Right cardiac atrium (tissue), 5 donors: Measurements from ENCODE around the gene OR52J3. TPM values are rescaled to one million over a fixed set of nuclear protein-coding genes. Genes with fewer than 3 reads are reported as not detected.
"Not testable (repeated sequence)": the region's sequence is repeated elsewhere in the genome, so short reads cannot be mapped to it uniquely, and the experiment has no call there.

Experiments
- ATAC-seq, 2 donors: fragments of 200-7000 bp; cut with Tn5 transposase; one replicate each; pipeline versions ENCODE4 v1.8.0 to v1.9.1; 2020; ENCODE audit warnings: moderate library complexity in 2 of 2, mild to moderate bottlenecking in 1 of 2
- DNase-seq, 3 donors: peaks; one replicate each; pipeline ENCODE4 v3.0.0-alpha.2; 2020
- H3K27ac ChIP-seq: one replicate; pipeline ENCODE4 v1.5.1; 2013; ENCODE audit warnings: mild to moderate bottlenecking, low read length, control low read depth, moderate library complexity
- H3K27me3 ChIP-seq: one replicate; pipeline ENCODE4 v1.6.1; 2013; ENCODE audit not compliant: control insufficient read depth, insufficient read depth
- H3K4me1 ChIP-seq: one replicate; pipeline ENCODE4 v1.6.1; 2013; ENCODE audit warnings: low read length; ENCODE audit not compliant: control insufficient read depth, insufficient read depth
- H3K4me3 ChIP-seq: one replicate; pipeline ENCODE4 v1.5.1; 2013; ENCODE audit warnings: low read length, control low read depth
- H3K9me3 ChIP-seq: one replicate; pipeline ENCODE4 v1.6.1; 2013; ENCODE audit warnings: low read length; ENCODE audit not compliant: control insufficient read depth
- WGBS: extraction: QIAGEN DNeasy Blood & Tissue Kit; methylation state at CpG from one replicate; pipeline ENCODE4 v1.1.7; 2013; 5-methylcytosine and 5-hydroxymethylcytosine counted together
- intact Hi-C, 4 donors: fragments of 100-400 bp; cut with DNase I; formaldehyde crosslinking; loops; one replicate each; pipeline versions ENCODE4 v1.11.0 to v1.14.0; 2022 to 2023
- polyA plus RNA-seq: library from polyadenylated mRNA; stranded (reverse); fragments of 200-250 nt; gene quantifications from one replicate; pipeline ENCODE4 v1.2.3, GENCODE V29; 2013
- total RNA-seq, 4 donors: library from RNA; stranded (reverse); fragmentation: NEBNext Ultra II Directional; extraction: Animal tissue kit (Norgen Biotek cat#: 25700); gene quantifications; one replicate each; pipeline ENCODE4 v1.2.1, GENCODE V29; 2021
- donor health status: healthy with polysubstance abuse.
- donor health status: DM: no; HTN: yes; CAD: no.
- donor health status: DM: no; HTN: no; CAD: no.
- donor health status: DM: no; HTN: yes; CAD: no; lungs with severe emphysema.
- donor health status: DM: yes; HTN: yes; CAD: no.

The OR52J3 gene
- total and polyA plus RNA-seq, 5 donors, result not detected

DNA sequence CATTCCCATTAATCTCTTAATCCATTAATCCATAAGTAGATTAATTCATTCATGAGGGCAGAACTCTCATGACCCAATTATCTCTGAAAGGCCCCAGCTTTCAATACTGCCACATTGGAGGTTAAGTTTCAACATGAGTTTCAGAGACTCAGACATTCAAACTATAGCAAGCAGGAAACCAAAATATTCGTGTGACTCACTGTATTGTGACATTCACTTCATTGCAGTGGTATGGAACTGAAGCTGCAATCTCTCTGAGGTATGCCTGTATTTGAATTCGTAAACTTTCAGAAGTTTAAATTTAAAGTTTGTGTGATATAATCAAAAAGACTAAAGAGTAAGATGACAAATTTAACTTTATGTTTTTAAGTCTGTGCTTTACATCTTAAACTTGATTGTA is 2.9 kb upstream of the OR52J3 start:
- DNase-seq (no peak), ATAC-seq (no peak)
- intact Hi-C loops, result no loop called here
- Histone ChIP-seq H3K27ac (no peak overlapping the region), H3K9me3 (no peaks in the 10 kb centered on the region), H3K27me3 (no peaks in the 10 kb centered on the region), H3K4me1 (no peaks in the 10 kb centered on the region), H3K4me3 (no peak overlapping the region)
- 51% methylated on average over 2 of the region's 2 CpGs for WGBS

DNA sequence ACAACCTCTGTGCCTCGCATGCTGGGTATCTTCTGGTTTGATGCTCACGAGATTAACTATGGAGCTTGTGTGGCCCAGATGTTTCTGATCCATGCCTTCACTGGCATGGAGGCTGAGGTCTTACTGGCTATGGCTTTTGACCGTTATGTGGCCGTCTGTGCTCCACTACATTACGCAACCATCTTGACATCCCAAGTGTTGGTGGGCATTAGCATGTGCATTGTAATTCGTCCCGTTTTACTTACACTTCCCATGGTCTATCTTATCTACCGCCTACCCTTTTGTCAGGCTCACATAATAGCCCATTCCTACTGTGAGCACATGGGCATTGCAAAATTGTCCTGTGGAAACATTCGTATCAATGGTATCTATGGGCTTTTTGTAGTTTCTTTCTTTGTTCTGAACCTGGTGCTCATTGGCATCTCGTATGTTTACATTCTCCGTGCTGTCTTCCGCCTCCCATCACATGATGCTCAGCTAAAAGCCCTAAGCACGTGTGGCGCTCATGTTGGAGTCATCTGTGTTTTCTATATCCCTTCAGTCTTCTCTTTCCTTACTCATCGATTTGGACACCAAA is 516 bp downstream of the OR52J3 start:
- Histone ChIP-seq H3K9me3 (no peaks in the 10 kb centered on the region), H3K27ac (no peak overlapping the region), H3K4me1 (no peaks in the 10 kb centered on the region), H3K4me3 (no peak overlapping the region), H3K27me3 (no peaks in the 10 kb centered on the region)
- ATAC-seq (no peak), DNase-seq (no peak)
- 75% methylated on average over 15 of the region's 15 CpGs for WGBS
- intact Hi-C loops, result no loop called here

DNA sequence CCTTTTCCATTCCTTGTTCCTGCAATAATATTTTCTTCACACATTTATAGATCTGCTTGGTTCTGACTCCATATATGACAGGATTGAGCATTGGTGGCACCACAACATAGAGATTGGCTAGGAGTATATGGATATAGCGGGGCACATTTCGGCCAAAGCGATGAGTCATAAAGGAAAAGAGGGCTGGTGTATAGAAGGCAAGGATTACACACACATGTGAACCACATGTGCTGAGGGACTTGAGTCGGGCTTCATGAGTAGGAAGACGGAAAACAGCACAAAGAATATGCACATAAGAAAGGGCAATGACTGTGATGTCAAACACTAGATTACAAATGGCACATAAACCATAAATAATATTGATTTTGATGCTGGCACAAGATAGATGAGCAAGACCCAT is 12.4 kb downstream of the OR52J3 start:
- 66% methylated on average over 5 of the region's 5 CpGs for WGBS
- H3K9me3 ChIP-seq, H3K27me3 ChIP-seq, intact Hi-C loops, H3K27ac ChIP-seq, DNase-seq, ATAC-seq, H3K4me1 ChIP-seq, H3K4me3 ChIP-seq: not testable (repeated sequence)

DNA sequence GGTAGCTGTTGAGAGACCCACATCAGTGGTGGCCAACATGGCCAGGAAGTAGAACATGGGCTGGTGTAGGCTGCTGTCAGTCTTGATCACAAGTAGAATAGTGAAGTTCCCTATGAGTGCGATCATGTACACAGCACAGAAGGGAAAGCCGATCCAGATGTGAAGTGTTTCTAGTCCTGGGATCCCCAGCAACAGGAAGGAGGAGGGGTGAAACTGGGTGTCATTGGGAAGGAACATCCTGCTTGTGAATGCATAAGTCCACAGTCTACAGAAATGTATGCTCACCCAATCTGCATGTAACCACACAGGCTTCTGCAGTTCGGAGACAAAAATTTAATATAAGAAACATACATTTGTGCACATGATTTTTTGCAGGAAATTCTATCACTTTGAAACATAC is 13.1 kb downstream of the OR52J3 start, which contains the start of gene OR52E2:
OR52E2 (minus strand) TSS at position 237 of the 400 bp plus-strand sequence; CDS start at position 237, 0 bp downstream.
- no peak for DNase-seq
- 82% methylated on average over 3 of the region's 3 CpGs for WGBS
- H3K27ac ChIP-seq, result no peak within 1 kb of the TSS
- H3K9me3 ChIP-seq, result no peaks in the 10 kb centered on the region
- no peak within 1 kb of the TSS for H3K4me3 ChIP-seq
- H3K27me3 ChIP-seq, result no peaks in the 10 kb centered on the region
- no peak for ATAC-seq
- H3K4me1 ChIP-seq, result no peaks in the 10 kb centered on the region
- intact Hi-C loops, result no loop called here

DNA sequence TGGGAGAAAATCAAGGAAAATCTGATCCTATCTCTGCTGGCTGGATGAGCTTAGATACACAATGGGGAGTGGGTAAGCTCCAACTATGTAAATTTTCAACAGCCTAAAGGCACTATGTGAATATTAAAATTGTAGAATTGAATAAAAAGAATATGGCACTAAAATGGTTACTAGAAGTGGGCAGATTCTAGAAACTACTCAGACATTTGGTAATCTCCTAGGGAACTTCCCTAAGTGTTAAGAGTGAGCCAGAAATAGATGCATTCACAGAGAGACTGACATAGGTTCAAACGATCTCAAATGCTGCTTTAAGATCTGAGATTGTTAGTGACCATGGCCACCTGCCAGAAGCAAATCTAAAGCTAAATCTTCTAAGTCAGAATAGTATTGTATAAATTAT is 18.7 kb downstream of the OR52J3 start:
- ATAC-seq (no peak), DNase-seq (no peak)
- Histone ChIP-seq H3K4me1 (no peaks in the 10 kb centered on the region), H3K4me3 (no peak overlapping the region), H3K27me3 (no peaks in the 10 kb centered on the region), H3K27ac (no peak overlapping the region), H3K9me3 (no peaks in the 10 kb centered on the region)
- intact Hi-C loops, result no loop called here
- WGBS, result 9% methylated on average over 1 of the region's 1 CpG

DNA sequence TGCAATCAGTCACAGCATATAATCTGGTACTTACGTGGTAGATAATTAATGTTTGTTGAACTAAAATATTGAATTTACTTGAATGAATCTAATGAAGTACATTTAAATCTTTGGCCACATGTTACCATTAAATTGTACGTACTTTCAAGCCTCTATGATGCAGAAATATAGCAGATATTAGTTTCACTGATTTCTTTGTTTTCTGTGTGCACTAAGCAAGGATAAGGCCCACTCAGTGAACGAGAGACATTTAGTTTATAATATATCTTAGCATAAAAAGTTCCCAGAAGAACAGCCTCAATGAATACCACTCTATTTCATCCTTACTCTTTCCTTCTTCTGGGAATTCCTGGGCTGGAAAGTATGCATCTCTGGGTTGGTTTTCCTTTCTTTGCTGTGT is 22.9 kb downstream of the OR52J3 start, which contains the start of gene OR52E1:
OR52E1 (plus strand) TSS at position 301 of the 400 bp plus-strand sequence.
- ATAC-seq (no peak), DNase-seq (no peak)
- no peaks in the 10 kb centered on the region for H3K4me1 ChIP-seq
- no peak within 1 kb of the TSS for H3K4me3 ChIP-seq
- intact Hi-C loops, result no loop called here
- WGBS, result 56% methylated on average over 3 of the region's 3 CpGs
- no peaks in the 10 kb centered on the region for H3K9me3 ChIP-seq
- no peaks in the 10 kb centered on the region for H3K27me3 ChIP-seq
- no peak within 1 kb of the TSS for H3K27ac ChIP-seq

DNA sequence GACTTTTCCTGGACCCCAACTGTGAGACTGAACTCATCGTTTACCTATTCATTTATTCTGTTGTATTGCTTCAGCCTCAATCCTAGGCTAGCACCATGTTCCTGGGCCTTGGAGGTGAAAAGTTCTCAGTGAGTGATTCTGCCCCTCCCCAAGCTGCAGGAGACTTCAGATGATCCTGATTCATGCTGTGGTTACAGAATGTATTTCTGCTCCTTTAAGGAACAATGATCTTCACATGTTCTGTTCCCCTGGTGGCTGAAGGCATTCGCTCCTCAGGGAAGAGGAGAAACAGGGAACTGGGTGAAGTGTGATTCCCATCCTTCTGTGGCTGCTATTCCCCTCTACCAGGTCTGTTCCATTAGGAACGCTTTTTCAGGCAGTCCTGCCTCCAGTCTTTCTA is 25.5 kb downstream of the OR52J3 start:
- no peak for ATAC-seq
- no peak for DNase-seq
- H3K4me3 ChIP-seq, result no peak overlapping the region
- H3K27ac ChIP-seq, result no peak overlapping the region
- intact Hi-C loops, result no loop called here
- no peaks in the 10 kb centered on the region for H3K4me1 ChIP-seq
- no peaks in the 10 kb centered on the region for H3K27me3 ChIP-seq
- WGBS, result 58% methylated on average over 3 of the region's 3 CpGs
- H3K9me3 ChIP-seq, result no peaks in the 10 kb centered on the region

DNA sequence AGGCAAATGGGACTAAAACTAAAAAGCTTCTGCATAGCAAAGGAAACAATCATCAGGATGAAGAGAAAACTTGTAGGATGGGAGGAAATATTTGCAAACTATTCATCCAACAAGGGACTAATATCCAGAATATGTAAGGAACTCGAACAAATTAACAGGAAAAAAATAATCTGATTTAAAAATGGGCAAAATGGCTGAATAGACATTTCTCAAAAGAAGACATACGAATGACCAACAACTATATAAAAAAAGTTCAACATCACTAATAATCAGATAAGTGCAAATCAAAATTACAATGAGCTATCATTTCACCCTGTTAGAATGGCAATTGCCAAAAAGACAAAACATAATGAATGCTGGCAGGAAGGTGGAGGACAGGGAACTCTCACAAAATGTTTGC is 35.1 kb downstream of the OR52J3 start:
- intact Hi-C loops, result no loop called here
- ATAC-seq (no peak), DNase-seq (no peak)
- 62% methylated on average over 2 of the region's 2 CpGs for WGBS
- Histone ChIP-seq H3K4me3 (no peak overlapping the region), H3K27me3 (no peaks in the 10 kb centered on the region), H3K4me1 (no peaks in the 10 kb centered on the region), H3K27ac (no peak overlapping the region), H3K9me3 (no peaks in the 10 kb centered on the region)

DNA sequence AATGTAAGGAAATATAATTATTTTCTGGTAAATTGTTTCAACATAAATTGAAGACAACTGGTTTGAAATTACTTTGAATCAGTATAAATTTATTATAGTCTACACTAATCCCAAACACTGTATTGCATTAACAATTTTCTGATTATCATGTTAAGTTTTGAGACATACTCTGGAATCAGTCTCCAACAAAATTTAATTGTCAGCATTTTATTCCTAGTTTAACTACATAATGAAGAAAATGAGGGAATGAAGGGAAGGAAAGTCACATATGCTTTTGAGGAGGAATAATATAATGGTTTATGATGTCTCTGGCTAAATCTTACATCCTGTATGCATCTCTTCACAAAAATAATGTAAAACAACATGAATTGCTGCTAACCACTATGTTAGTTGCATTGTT is 37.3 kb downstream of the OR52J3 start:
- Histone ChIP-seq H3K4me1 (no peaks in the 10 kb centered on the region), H3K27ac (no peak overlapping the region), H3K27me3 (no peaks in the 10 kb centered on the region), H3K4me3 (no peak overlapping the region), H3K9me3 (no peaks in the 10 kb centered on the region)
- ATAC-seq, result no peak
- intact Hi-C loops, result no loop called here
- DNase-seq, result no peak

DNA sequence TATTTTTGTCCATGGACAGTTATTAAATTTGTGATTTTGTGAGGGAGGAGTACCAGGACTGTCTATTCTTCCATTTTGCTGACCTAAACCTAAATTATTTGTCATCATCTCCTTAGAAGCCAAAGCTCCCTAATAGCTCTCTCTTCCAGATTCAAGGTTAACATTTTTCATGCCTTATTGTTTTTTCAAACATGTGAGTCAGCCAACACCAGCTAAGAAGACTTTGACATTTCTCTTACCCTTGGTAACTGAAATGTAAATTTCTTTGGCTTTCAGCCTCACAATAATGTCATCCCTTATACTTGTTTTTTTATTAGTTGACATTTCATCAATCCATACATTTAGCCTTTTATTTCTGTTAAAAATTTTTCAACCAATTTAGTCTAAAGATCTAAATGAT is 42.2 kb downstream of the OR52J3 start:
- ATAC-seq (no peak), DNase-seq (no peak)
- H3K27ac ChIP-seq, result no peak overlapping the region
- no peaks in the 10 kb centered on the region for H3K4me1 ChIP-seq
- no peak overlapping the region for H3K4me3 ChIP-seq
- intact Hi-C loops, result no loop called here
- no peaks in the 10 kb centered on the region for H3K27me3 ChIP-seq
- no peaks in the 10 kb centered on the region for H3K9me3 ChIP-seq

DNA sequence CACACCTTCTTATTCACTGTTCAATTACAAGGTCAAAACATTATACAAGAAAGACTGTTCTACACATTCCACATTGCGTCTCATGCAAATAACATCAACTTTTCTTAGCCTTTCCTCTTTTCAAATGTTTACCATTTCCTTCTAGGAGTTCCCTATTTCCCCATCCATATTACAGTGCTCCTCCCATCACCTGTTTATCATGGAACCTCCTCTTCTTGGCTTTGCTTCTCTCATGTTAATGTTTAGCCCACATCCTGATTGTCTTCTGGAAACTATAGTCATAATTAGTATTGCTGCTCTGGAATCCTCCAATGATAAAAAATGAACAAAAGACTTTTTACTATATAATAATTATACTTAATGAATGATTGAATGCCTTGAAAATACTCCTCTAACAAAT is 44.3 kb downstream of the OR52J3 start:
- 88% methylated on average over 1 of the region's 1 CpG for WGBS
- intact Hi-C loops, result no loop called here
- Histone ChIP-seq H3K27ac (no peak overlapping the region), H3K9me3 (no peaks in the 10 kb centered on the region), H3K27me3 (no peaks in the 10 kb centered on the region), H3K4me3 (no peak overlapping the region), H3K4me1 (no peaks in the 10 kb centered on the region)
- ATAC-seq (no peak), DNase-seq (no peak)
